Activated CD4-positive, alpha-beta T cell treated with anti-CD3 and anti-CD28 coated beads, Interleukin-2, amount 10 ng/mL, durations not matched to agents 7 days and 5 days (primary cell): Measurements from ENCODE around the gene CPNE5. TPM values are rescaled to one million over a fixed set of nuclear protein-coding genes. Genes with fewer than 3 reads are reported as not detected.

ENCODE experiments used
- CTCF ChIA-PET: fragments of 350-600 bp; sonication (Branson Sonifier 250); formaldehyde crosslinking; loops from one replicate; lab custom pipeline; 2021; ENCODE audit warnings: antibody characterized with exemption; lab: Charles Lee
- POLR2A ChIA-PET: fragments of 350-600 bp; sonication (Branson Sonifier 250); formaldehyde crosslinking; loops from one replicate; lab custom pipeline; 2021; ENCODE audit warnings: antibody characterized with exemption; lab: Charles Lee
- DNase-seq: peaks from one replicate; pipeline ENCODE4 v3.0.0-alpha.2; 2020
- H3K27ac Mint-ChIP-seq: one replicate; pipeline ENCODE4 v1.8.0; 2021; ENCODE audit warnings: mild to moderate bottlenecking, moderate library complexity, mixed read lengths
- H3K27me3 Mint-ChIP-seq: one replicate; pipeline ENCODE4 v1.8.0; 2021; ENCODE audit warnings: mixed read lengths
- H3K36me3 Mint-ChIP-seq: one replicate; pipeline ENCODE4 v1.8.0; 2021; ENCODE audit warnings: low read depth, mixed read lengths
- H3K4me1 Mint-ChIP-seq: one replicate; pipeline ENCODE4 v1.8.0; 2021; ENCODE audit warnings: mixed read lengths
- H3K4me3 Mint-ChIP-seq: one replicate; pipeline ENCODE4 v1.8.0; 2021; ENCODE audit warnings: mild to moderate bottlenecking, moderate library complexity, mixed read lengths
- H3K9me3 Mint-ChIP-seq: one replicate; pipeline ENCODE4 v1.8.0; 2021; ENCODE audit warnings: mixed read lengths
- total RNA-seq, 2 experiments: library from RNA; stranded (reverse); gene quantifications; one replicate each; pipeline ENCODE4 v1.2.3, GENCODE V29; 2021

CPNE5 gene
- total RNA-seq, 2 experiments from 2014 or later, result 0.47 to 1.00 TPM

DNA sequence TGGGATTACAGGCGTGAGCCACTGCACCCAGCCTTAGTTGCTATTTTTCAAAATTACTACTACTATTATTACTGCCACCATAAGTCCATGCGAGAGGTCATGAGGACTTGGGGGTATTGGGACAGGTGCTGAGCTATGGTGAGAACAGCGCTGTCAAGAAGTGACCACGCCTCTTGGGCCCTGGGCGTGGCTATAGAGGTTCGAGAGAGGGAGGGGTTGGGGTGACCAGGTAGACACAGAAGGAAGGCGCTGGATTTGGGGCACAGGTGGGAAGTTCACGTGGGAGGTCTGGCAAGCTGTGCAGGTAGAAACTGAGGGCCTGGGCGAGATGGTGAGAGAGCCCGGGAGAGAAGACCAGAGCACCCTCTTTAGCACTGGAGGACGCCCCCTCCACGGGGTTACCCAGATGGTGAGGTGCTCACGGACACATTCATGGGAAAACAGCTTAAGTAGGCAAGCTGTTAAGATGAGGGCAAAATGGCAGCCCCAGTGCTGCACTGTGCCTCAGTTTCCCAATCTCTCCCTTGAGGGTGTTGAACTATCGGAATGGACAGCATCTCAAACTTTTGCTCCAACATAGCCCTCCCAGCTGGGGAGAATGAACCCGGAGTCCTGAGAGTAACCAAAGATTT, 80.6 kb downstream of the CPNE5 start:
- peaks cover 47% of the 10 kb centered on the region for H3K4me1 Mint-ChIP-seq
- ChIA-PET POLR2A (interaction anchor here (0.6 kb wide), 1 partner anchor 892 kb away, joined by 3 read pairs; no protein-coding TSS in a partner anchor), CTCF (interaction anchor here (0.7 to 5.6 kb wide), 36 partner anchors 9 to 451 kb away, joined by 3 to 86 read pairs (median 4); partner anchors contain the start of genes BNIP5, PPIL1 and RAB44)
- no peak overlapping the region for H3K27ac Mint-ChIP-seq
- no peaks in the 10 kb centered on the region for H3K9me3 Mint-ChIP-seq
- H3K4me3 Mint-ChIP-seq, result no peak overlapping the region
- H3K36me3 Mint-ChIP-seq, result peaks cover 2% of the 10 kb centered on the region
- no peaks in the 10 kb centered on the region for H3K27me3 Mint-ChIP-seq
- no peak for DNase-seq

GRCh38 chr6:36757943-36758508, 81.2 kb downstream of the CPNE5 start:
- ChIA-PET POLR2A (no interaction called here), CTCF (interaction anchor here (0.8 to 5.6 kb wide), 15 partner anchors 8 to 422 kb away, joined by 3 to 86 read pairs (median 5); partner anchors contain the start of genes BNIP5 and PPIL1)
- Mint-ChIP-seq H3K4me3 (no peak overlapping the region), H3K36me3 (peaks cover 2% of the 10 kb centered on the region), H3K27me3 (no peaks in the 10 kb centered on the region), H3K27ac (no peak overlapping the region), H3K4me1 (peaks cover 53% of the 10 kb centered on the region), H3K9me3 (no peaks in the 10 kb centered on the region)
- no peak for DNase-seq

DNA sequence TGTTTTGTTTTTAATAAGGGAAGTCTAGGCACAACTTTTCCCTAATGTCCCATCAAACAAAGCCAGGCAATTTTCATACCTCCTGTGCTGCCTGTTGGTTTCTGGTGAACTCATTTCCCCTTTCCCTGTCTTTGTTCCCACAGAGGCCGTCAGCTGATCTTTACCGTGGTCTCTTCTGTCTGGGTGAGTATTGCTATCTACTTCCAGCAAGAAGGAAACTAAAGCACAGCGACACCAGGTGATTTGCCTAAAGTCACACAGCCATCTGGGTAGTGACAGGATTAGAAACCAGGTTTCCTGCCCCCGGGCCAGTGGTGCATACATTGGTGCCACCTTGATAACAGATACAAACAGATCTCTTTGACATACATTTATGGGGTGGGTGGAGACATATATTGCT, 82.0 kb downstream of the CPNE5 start:
- CTCF ChIA-PET, result interaction anchor here (0.9 to 5.6 kb wide), 4 partner anchors 14 to 142 kb away, joined by 3 to 86 read pairs (median 12); no protein-coding TSS in a partner anchor
- H3K4me1 Mint-ChIP-seq, result peaks cover 61% of the 10 kb centered on the region
- peaks cover 2% of the 10 kb centered on the region for H3K36me3 Mint-ChIP-seq
- no peak overlapping the region for H3K4me3 Mint-ChIP-seq
- H3K27me3 Mint-ChIP-seq, result no peaks in the 10 kb centered on the region
- peak overlapping the region; percentile 9 for H3K27ac Mint-ChIP-seq
- no peaks in the 10 kb centered on the region for H3K9me3 Mint-ChIP-seq
- POLR2A ChIA-PET, result no interaction called here
- DNase-seq, result peak; percentile 44

- H3K4me3 Mint-ChIP-seq, result no peak overlapping the region
These were observed 82.5 kb downstream of the CPNE5 start for GRCh38 chr6:36756786-36757185.

GRCh38 chr6:36755435-36756348, 83.6 kb downstream of the CPNE5 start:
- no peaks in the 10 kb centered on the region for H3K9me3 Mint-ChIP-seq
- H3K4me3 Mint-ChIP-seq, result peak overlapping the region; percentile 5
- DNase-seq, result peak; percentile 70
- CTCF ChIA-PET, result interaction anchor here (0.6 to 4.9 kb wide), 14 partner anchors 10 to 937 kb away, joined by 3 to 45 read pairs (median 4); partner anchors contain the start of gene CDKN1A
- H3K4me1 Mint-ChIP-seq, result peaks cover 70% of the 10 kb centered on the region
- H3K27ac Mint-ChIP-seq, result peak overlapping the region; percentile 83
- POLR2A ChIA-PET, result no interaction called here
- H3K36me3 Mint-ChIP-seq, result peaks cover 4% of the 10 kb centered on the region
- no peaks in the 10 kb centered on the region for H3K27me3 Mint-ChIP-seq

More at GRCh38 chr6:36756786-36757185, 82.5 kb downstream of the CPNE5 start:
- Mint-ChIP-seq H3K27ac (peak overlapping the region; percentile 9), H3K27me3 (no peaks in the 10 kb centered on the region), H3K4me1 (peaks cover 65% of the 10 kb centered on the region), H3K36me3 (peaks cover 2% of the 10 kb centered on the region), H3K9me3 (no peaks in the 10 kb centered on the region)
- CTCF ChIA-PET, result interaction anchor here (0.6 to 5.6 kb wide), 5 partner anchors 14 to 147 kb away, joined by 3 to 86 read pairs (median 4); no protein-coding TSS in a partner anchor
- POLR2A ChIA-PET, result no interaction called here
- no peak for DNase-seq

DNA sequence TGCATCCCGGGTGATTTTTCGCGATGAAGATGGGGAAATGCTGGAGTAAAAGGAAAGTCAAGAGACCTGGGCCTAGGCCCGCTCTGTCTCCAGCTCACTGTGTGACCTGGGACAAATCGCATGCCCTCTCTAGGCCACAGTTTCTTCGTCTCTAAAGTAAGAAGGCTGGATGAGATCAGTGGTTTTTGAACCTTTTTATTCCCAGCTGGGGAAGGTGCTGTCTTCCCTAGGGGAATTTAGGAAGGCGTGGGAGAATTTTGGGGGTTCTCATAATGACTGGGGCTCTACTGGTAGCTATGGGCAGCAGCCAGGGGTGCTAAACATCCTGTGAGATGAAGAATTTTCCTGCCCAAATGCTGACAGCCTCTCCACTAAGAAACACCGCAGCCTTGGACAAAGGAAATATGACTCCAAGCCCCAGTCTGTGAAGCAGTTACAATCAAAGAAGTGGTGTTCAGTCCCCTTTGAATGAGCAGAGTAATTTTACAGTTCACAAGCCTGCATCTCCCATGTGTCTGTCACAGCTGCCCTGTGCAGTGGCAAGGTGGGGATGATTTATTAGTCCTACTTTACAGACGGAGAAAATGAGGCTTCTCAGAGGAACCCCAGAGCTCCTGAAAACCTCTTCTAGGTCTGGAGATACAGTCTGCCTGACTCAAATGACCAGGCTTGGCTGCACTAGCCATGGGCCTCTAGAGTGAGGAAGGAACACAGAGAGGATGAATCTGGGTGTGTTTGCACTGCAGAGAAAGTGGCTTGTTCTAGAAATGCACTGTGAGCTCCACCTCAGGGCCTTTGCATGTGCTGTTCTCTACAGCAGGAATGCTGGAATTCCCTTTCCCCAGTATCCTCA, 84.4 kb downstream of the CPNE5 start:
- H3K4me3 Mint-ChIP-seq, result peak overlapping the region; percentile 5
- H3K27ac Mint-ChIP-seq, result peak overlapping the region; percentile 83
- no peaks in the 10 kb centered on the region for H3K27me3 Mint-ChIP-seq
- H3K4me1 Mint-ChIP-seq, result peaks cover 70% of the 10 kb centered on the region
- no peak for DNase-seq
- H3K9me3 Mint-ChIP-seq, result no peaks in the 10 kb centered on the region
- ChIA-PET CTCF (interaction anchor here (0.5 to 4.9 kb wide), 14 partner anchors 10 to 937 kb away, joined by 3 to 45 read pairs (median 4); partner anchors contain the start of gene CDKN1A), POLR2A (no interaction called here)
- peaks cover 6% of the 10 kb centered on the region for H3K36me3 Mint-ChIP-seq

- POLR2A ChIA-PET, result interaction anchor here (0.6 kb wide), 1 partner anchor 34 kb away, joined by 3 read pairs; no protein-coding TSS in a partner anchor
These were observed 85.4 kb downstream of the CPNE5 start for GRCh38 chr6:36753671-36754405.

GRCh38 chr6:36752886-36753506, 86.2 kb downstream of the CPNE5 start:
- H3K9me3 Mint-ChIP-seq, result peaks cover 8% of the 10 kb centered on the region
- H3K27me3 Mint-ChIP-seq, result no peaks in the 10 kb centered on the region
- peaks cover 11% of the 10 kb centered on the region for H3K36me3 Mint-ChIP-seq
- H3K27ac Mint-ChIP-seq, result peak overlapping the region; percentile 76
- CTCF ChIA-PET, result interaction anchor here (0.6 to 4.9 kb wide), 13 partner anchors 9 to 337 kb away, joined by 3 to 45 read pairs (median 4); no protein-coding TSS in a partner anchor
- POLR2A ChIA-PET, result no interaction called here
- no peak for DNase-seq
- peaks cover 62% of the 10 kb centered on the region for H3K4me1 Mint-ChIP-seq
- H3K4me3 Mint-ChIP-seq, result no peak overlapping the region

More at GRCh38 chr6:36753671-36754405, 85.4 kb downstream of the CPNE5 start:
- H3K27ac Mint-ChIP-seq, result peak overlapping the region; percentile 51
- H3K4me1 Mint-ChIP-seq, result peaks cover 66% of the 10 kb centered on the region
- no peaks in the 10 kb centered on the region for H3K27me3 Mint-ChIP-seq
- peaks cover 4% of the 10 kb centered on the region for H3K9me3 Mint-ChIP-seq
- no peak overlapping the region for H3K4me3 Mint-ChIP-seq
- CTCF ChIA-PET, result interaction anchor here (0.6 to 4.9 kb wide), 15 partner anchors 10 to 567 kb away, joined by 3 to 45 read pairs (median 4); no protein-coding TSS in a partner anchor
- H3K36me3 Mint-ChIP-seq, result peaks cover 9% of the 10 kb centered on the region
- no peak for DNase-seq

- ChIA-PET POLR2A (no interaction called here), CTCF (interaction anchor here (0.6 to 4.9 kb wide), 12 partner anchors 8 to 272 kb away, joined by 3 to 45 read pairs (median 5); no protein-coding TSS in a partner anchor)
- Mint-ChIP-seq H3K27me3 (no peaks in the 10 kb centered on the region), H3K36me3 (peaks cover 11% of the 10 kb centered on the region), H3K4me1 (peaks cover 57% of the 10 kb centered on the region), H3K9me3 (peaks cover 8% of the 10 kb centered on the region), H3K27ac (peak overlapping the region; percentile 76), H3K4me3 (no peak overlapping the region)
- no peak for DNase-seq
These were observed 86.9 kb downstream of the CPNE5 start for GRCh38 chr6:36752187-36752885.

- POLR2A ChIA-PET, result no interaction called here
- Mint-ChIP-seq H3K36me3 (peaks cover 11% of the 10 kb centered on the region), H3K27me3 (no peaks in the 10 kb centered on the region), H3K9me3 (peaks cover 8% of the 10 kb centered on the region), H3K4me3 (no peak overlapping the region), H3K4me1 (peaks cover 52% of the 10 kb centered on the region), H3K27ac (peak overlapping the region; percentile 64)
- CTCF ChIA-PET, result interaction anchor here (0.8 to 4.9 kb wide), 7 partner anchors 8 to 31 kb away, joined by 3 to 45 read pairs (median 5); no protein-coding TSS in a partner anchor
- no peak for DNase-seq
These were observed 87.4 kb downstream of the CPNE5 start for GRCh38 chr6:36751833-36752186.
